GM18873 (cell line): ENCODE measurements around the gene COCH.
A peak's percentile ranks its signal among the peaks of the same experiment; 100 is the strongest.
"Not testable (repeated sequence)": the region's sequence is repeated elsewhere in the genome, so short reads cannot be mapped to it uniquely, and the experiment has no call there.

ENCODE experiments used
- ATAC-seq: cut with Tn5 transposase; IDR thresholded peaks from one replicate; pipeline ENCODE4 v1.9.1; 2021; ENCODE audit warnings: mild to moderate bottlenecking, moderate library complexity, moderate number of reproducible peaks; ENCODE audit not compliant: unreplicated experiment, low FRiP score

Gene COCH

DNA sequence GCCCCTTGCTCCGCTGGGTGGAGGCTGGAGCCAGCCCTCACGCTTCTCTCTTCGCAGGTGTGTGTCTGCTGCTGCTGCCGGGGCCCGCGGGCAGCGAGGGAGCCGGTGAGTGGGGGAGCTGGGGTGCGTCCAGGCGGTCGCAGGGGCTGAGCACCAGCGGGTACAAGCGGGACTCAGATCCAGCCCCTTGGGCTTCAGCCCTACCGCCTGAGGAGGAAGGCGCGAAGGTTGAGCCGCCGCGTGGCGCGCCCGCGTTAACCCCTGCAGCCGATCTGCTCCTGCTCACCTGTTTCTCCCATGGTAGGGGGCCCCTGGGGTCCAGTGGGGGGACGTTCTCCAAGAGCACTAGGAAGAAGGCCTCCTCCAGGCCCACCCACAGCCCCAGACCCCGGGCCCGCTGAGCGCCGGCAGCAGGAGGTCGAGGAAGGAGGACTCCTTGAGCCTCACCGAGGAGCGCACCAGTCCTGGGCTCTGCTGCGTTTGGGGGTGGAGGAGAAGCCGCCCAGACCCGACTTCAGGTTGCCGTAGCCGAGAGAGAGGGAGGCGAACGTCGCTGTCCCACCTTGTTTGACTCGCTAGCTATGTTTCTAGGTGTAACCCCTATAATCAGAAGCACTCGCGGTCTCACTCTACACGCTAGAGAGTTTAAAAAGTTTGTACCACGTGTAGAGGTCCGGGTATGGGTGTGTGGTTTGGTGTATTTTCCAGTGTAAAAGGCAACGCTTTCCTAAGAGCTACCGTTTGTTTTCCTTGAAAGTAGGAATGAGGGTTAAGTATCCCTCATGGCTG, 834 bp downstream of the COCH start:
- ATAC-seq, result peak; percentile 20

DNA sequence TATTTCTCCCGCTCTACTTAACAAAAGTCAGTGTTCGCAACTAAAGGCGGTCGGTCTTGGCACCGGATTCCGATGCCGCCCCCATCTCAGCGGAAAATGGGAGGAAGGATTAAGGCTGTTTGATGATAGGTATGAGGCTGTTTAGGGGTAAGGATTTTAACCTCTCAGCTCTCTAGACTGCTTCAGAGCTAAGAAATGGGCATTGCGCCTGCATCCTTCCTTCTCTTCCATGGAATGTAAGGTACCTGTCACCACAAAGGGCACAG, 1.4 kb downstream of the COCH start:
- ATAC-seq, result no peak

DNA sequence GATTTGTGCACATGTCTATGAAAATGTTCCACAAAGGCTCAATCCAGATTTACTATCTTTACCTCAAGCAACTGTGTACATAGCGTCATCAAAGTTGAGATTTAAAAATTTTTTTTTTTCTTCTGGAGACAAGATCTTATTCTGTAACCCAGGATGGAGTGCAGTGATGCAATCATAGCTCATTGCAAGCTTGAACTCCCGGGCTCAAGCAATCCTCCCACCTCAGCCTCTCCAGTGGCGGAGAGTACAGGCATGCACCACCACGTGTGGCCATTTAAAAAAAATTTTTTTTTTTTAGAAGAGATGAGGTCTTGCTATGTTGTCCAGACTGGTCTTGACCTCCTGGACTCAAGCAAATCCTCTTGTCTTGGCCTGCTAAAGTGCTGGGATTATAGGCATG, 2.3 kb downstream of the COCH start:
- ATAC-seq, result no peak

DNA sequence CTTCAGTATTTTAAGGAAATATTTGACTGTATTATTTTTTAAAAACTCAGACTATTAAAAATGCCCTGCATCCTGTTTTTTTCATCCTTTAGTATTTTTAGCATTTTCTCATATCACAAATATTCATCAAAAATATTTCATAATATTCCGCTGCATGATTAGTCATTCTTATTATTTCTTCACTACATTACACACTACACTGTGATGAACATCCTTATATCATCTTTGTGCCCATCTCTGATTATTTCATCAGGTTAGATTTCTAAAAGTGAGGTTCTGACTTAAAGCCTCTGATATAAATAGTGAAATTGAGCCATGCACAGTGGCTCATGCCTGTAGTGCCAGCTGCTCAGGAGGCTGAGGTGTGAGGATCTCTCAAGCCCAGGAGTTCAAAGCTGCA, 8.1 kb downstream of the COCH start:
- no peak for ATAC-seq

DNA sequence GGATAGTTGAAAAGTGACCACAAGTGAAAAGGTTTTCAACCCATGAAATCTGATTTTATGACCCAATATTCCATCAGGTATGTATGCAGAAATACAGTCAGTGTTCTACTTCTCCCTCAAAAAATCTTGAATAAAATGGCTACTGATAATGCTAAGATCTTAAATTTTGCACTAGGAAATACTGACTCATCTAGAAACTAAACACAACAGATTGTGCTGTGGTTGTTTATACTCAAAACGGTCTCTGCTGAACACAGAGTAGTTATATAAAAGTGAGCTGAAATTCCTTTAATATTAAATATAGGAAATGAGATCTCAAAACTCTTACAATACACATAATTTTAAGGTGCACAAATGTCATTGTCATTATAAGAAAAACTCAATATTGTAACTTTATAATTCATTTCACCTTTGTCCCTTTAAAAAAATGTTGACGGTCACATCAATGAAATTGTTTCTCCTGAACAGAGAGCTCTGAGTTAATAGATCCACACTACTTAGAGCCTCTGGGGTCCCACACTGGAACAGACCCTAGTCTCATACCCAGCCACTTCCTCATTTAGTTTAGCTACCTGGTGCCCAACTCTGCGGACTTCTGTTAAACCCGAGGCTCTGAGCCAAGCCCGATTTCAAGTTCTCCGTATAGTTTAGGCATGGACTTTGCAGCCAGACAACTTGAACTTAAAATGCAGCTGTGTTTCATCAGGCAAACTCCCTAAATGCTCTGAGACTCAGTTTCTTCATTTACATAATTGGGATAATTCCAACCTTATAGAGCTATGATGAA, 9.3 kb downstream of the COCH start:
- ATAC-seq, result no peak

DNA sequence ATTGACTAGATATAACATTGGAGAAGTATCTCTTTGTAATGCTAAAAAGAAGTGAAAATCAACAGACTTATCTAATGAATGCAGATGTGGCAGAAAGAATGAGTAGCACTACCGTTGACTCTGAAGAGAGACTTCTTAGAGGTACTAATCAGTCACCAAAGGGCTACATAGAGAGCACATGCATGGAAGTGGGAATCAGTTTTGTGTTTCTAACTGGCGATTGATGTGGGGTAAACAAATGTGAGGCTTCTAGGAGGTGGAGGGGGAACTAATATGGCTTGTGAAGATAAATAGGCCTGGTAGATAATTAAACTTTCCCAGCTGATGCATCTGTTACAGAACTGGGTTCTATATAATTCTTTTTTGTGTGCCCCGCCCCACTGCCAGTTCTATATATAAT, 10.5 kb downstream of the COCH start:
- ATAC-seq, result no peak

DNA sequence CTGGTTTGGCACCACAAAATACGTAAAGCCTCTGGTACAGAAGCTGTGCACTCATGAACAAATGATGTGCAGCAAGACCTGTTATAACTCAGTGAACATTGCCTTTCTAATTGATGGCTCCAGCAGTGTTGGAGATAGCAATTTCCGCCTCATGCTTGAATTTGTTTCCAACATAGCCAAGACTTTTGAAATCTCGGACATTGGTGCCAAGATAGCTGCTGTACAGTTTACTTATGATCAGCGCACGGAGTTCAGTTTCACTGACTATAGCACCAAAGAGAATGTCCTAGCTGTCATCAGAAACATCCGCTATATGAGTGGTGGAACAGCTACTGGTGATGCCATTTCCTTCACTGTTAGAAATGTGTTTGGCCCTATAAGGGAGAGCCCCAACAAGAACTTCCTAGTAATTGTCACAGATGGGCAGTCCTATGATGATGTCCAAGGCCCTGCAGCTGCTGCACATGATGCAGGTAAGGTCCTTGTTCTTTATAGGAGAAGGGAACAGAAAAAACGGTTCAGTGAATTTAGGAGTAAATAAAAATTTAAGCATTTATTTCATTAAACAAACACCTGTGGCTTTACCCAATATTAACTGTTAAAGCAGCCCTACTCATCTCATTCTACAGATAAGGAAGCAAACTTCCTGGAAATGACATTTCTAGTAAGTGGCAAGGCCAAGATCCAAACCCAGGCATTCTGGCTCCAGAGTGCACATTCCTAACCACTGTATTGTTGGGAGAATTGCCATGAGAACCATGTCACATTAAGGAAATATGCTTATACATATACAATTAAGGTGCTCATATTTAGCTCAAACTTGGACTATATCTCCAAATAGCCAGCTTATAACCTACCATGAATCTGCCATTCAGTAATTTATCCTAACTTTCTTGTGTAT, 11.7 kb downstream of the COCH start:
- ATAC-seq, result no peak

DNA sequence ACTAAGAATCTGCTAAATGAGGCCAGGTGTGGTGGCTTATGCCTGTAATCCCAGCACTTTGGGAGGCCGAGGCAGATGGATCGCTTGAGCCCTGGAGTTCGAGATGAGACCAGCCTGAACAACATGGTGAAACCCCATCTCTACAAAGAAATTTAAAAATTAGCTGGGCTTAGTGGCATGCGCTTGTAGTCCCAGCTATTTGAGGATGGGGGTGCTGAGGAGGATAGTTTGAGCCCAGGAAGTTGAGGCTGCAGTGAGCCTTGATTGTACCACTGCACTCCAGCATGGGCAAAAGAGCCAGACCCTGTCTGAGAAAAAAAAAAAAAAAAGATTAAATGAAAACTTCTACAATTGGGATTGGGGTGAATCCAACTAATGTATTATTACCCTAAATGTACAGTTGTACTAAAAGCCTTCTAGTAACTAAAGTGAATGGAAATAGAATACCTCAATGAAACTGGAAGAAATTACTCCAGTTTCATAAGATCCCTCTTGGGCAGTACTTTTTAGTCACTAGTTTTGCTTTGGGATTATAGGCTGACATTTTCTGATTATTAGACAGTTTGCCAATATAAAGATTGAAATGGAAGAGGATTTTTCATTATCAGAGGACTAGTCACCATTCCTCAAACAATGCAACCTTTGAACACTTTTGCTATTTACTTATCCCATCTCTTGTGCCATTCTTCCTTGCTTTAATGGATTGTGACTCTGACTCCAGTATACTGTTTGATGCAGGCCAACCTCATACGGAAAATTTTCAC, 14.3 kb downstream of the COCH start:
- ATAC-seq, result no peak

DNA sequence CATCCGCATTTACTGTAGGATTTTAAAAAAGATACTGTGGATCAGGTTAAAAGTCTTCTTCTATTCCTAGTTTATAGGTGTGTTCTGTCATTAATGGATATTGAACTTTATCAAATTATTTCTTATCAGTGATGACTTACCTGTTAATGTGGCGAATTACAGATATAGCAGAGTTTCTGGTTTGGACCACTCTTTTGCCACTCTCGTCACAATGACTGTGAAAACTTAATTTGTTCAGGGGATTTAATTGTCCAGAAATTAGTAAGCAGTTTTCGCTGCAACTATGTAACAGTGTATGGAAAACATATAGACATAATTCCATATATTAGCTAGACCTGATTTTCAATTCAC, 14.9 kb downstream of the COCH start:
- no peak for ATAC-seq

DNA sequence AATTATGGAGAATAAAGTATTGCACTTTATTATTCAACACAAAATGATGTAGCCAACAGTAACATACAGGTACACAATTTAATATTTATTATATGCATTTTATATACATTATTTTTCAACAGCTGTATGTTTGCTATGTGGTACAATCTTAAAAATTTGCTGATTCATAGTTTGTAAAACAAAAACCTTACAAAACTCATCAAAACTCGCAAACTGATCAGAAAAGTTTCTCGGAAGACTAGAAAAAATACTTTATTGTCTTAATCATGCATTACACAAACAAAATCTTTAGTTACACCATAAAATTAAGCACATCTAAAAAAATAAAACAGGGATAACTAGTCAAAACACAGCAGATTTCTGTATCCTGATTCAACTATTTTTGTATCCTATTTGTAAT, 19.5 kb downstream of the COCH start:
- no peak for ATAC-seq

DNA sequence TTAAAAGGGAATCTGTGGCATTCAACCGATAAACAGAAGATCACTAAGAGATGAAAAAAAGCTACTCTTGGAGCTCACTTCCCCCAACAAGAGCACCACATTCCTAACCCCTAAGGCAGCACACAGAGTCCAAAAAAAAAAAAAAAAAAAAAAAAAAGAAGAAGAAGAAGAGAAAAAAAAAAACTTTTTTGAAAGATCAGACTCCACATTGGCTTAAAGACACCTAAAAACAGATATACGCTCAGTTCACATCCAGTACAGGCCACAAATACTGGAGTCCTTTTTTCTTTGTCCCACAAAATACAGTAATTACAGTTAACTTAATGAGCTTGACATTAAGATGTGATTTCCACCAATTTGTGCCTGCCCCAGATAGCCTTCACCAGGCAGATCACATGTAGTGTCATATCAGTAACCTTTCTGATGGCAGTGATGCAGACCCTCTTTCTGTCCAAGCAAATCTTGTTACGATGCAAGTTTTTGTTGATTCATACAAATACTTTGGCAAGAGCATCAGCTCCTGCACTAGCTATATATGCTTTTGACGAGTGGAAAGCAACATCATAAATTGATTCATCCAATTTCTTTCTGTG, 20.7 kb downstream of the COCH start:
- no peak for ATAC-seq

DNA sequence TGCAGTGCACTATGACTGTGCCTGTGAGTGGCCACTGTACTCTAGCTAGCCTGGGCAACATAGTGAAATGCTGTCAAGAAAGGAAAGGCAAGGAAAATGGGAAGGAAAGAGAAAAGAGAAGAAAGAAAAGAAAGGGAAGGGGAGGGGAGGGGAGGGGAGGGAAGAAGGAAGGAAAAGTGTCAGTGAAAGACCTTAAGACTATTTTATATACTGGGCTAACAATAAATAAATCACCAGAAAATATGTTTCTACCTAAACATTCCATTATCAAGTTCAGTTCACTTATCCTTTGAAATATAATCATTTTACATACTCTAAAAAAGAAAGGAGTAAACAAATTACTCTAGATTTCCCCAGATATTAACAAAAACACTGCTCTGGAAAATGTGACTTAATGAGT, 22.1 kb downstream of the COCH start:
- no peak for ATAC-seq

DNA sequence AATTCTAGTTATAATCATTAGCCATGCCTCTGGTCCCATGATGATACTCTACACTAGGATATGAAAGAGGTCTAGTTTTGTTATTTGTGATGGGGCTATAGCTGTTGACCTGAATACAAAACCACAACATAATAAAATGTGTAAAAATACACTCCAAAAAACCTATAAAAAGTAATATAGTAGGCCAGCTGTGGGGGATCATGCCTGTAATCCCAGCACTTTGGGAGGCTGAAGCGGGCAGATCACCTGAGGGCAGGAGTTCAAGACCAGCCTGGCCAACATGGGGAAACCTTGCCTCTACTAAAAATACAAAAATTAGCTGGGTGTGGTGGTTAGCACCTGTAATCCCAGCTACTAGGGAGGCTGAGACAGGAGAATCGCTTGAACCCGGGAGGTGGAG, 22.8 kb downstream of the COCH start:
- ATAC-seq, result not testable (repeated sequence)

DNA sequence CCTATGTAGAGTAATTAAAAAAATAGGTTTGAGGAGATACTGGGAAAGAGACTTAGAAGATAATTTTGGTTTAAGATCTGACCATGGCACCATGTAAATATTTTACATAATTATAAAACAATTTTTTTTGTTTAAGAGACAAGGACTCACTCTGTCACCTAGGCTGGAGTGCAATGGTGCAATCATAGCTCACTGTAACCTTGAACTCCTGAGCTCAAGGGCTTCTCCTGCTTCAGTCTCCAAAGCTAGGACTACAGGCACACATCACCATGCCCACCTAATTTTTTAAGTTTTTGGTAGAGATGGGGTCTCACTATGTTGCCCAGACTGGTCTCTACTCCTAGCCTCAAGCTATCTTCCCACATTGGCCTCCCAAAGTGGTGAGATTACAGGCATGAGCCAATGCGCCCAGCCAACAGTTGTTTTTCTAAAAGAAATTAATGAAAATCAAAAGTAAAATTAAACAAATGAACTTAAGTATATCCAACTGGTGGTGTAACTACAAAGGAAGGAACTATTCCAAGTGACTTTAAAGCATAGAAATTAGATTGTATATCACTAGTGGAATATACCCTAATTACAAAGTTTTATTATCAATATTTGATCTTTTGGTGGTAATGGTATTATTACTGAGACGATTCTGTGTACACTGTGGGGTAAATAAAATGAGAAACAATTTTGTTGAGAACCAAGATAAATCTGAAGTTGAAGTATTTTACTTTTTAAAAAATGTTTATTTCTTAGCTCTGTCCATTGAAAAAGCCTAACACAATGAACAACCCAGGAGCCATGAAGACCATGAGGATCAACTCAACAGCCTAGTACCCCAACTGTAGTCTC, 29.1 kb downstream of the COCH start:
- ATAC-seq, result no peak

DNA sequence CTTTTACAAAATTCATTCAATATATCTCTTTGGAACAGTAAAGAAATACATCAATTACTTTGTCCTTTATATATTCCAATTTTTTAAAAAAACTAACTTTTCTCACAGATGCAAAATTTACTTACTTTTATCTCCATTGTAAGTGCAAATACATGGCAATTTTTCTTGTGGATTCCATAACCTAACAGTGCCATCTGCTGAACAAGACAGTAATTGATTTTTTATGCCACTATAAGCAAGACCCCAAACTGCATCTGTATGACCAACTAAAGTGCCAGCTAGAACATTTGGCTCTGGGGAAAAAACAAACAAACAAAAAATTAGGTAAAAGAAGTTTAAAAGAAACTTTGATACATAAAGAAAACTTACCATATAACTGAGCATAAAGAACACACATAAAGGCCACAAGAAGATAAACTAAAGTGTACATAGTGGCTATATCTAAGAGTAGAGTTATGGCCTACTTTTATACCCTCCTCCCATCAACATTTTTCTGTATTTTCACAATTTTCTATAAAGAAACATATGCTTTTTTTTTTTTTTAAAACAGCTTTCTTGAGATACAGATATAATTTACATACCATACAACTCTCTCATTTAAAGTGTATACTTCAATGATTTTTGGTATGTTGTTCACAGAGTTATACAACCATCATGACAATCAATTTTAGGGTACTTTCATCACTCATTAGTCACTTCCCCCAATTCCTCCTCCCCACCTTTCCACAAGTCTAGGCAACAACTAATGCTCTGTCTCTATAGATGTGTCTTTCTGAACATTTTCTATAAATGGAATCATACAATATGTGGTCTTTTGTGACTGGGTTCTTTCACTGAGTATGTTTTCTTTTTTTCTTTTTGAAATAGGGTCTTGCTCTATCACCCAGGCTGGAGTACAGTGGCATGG, 32.6 kb downstream of the COCH start:
- no peak for ATAC-seq

DNA sequence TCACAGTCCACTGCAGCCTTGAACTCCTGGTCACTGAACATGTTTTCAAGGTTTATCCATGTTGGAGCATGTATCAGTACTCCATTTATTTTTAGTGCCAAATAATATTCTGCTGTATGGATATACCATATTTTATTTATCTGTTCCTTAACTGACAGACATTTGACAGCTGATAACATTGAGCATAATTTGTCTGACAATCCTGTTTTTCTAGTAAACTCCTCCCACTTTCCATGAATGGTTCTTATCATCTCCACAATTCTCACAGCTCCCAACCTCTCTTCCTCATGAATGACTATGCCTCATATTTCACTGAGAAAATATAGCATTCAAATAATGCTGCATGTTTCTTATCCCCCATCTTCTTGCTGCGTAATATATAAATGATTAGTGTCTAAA, 33.3 kb downstream of the COCH start:
- no peak for ATAC-seq

DNA sequence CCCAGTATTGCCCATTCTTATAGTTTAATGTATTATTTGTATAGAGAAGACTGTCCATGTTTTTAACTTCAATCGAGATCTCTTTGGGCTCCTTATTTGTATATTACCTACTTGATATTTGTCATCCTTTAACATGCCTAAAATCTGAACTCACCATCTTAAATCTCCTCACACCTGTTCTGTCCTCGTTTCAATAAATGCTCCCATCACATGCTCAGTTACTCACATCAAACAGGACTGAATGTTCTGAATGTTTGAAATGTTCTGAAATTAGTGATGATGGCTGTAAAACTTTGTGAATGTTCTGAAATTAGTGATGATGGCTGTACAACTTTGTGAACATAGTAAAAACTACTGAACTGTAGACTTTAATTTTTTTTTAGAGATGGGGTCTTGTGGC, 34.5 kb downstream of the COCH start:
- ATAC-seq, result no peak

DNA sequence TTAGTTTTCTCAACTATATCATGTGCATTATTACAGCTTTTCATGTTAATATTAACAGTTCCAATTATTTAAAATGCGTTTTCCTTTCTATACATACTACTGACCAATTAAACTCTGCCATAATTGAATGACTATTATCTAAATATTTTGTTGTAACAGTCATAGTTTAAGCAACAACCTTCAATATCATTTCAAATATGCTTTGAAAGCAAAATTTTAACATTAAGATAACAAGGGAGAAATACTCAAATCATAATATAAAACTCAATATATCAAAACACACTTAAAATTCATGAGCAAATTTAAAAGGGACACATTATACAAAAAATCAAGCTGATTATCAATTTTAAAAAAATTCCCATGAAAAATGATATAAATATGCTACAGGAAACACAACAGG, 40.5 kb downstream of the COCH start:
- no peak for ATAC-seq
